GM19438 (cell line): Measurements from ENCODE around the gene LYRM7.
"Not testable (repeated sequence)": the region's sequence is repeated elsewhere in the genome, so short reads cannot be mapped to it uniquely, and the experiment has no call there.

Experiments used
- ATAC-seq: cut with Tn5 transposase; IDR thresholded peaks from one replicate; pipeline ENCODE4 v1.9.1; 2021; ENCODE audit warnings: low read depth; ENCODE audit not compliant: unreplicated experiment

The LYRM7 gene

DNA sequence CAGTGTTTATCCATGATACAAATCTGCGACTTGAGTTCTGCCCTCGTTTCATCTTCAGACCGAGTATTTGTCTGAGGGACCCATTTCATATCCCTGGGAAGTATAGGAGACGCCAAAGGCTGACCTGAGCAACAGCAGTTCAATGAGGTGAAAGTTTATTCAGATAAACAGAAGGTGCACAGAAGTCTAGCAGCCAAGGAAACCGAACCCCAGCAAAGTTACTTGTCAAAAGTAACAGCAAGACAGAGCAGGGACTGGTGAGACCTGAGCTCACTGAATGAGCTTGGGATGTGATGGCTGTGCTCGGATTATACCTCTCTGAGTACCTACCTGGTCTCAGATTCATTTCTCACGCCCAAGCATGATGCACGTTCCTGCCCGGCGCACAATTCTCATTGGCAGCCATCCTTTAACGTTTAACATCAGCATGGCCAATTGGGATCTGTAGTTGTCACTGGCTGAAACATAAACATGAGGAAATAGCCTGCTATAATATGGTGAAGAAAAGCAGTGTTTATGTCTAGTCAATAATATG, 599 bp downstream of the LYRM7 start:
- no peak for ATAC-seq

DNA sequence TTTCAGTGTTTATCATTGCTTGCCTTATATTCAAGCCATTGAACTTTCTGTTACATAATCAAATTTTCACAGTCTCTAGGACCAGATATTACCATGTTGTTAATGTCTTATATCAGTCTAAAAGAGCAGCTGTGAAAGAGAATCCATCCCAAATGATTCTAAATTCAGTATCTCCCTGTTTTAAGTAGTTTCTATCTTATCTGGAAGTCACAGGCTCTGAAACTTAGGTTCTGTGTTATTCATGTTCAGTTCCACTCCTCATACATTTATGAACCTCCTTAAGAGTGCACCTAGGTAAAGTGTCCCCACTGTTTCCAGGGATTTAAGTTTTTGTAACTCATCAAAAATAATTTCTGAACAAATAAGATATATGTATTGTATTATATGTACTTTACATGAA, 9.7 kb downstream of the LYRM7 start:
- no peak for ATAC-seq

DNA sequence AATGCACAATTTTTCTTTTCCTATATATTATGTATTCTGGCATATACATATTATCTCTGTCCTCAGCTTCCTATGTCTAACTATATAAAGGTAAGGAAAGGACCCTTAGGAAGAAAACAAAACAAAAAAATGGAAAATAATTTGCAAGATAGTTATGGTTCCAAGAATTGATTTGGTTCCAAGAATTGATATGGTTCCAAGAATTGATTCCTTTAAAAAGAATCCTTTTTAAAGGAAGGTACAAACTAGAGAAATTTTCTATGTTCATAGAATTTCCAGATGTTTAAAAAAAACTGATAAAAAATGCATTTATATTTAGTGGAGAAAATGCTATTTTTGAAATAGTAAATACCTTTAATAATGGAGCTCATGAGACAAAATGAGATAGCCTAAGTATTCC, 12.1 kb downstream of the LYRM7 start:
- ATAC-seq = no peak

DNA sequence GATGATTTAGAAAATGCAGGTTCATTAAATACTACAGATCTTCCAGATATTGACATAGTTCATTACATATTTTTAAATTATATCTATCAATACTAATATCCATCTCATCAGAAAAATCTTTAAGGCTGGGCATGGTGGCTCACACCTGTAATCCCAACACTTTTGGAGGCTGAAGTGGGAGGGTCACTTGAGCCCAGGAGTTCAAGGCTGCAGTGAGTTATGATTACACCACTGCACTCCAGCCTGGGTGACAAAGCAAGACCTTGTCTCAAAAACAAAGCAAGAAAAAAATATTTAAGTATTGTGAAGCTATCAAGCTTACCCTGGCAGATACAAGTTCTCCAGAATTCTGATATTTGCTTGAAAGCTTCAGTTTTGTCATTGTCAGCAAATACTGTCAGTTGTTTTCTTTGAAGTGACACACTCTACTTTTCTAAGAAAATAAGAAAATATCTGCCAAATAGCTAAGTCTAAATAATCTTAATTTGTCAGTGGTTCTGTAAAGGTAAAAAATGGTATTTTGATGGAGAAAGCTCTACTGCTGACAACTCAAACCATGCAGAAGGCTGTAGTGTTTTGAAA, 14.9 kb downstream of the LYRM7 start:
- no peak for ATAC-seq

DNA sequence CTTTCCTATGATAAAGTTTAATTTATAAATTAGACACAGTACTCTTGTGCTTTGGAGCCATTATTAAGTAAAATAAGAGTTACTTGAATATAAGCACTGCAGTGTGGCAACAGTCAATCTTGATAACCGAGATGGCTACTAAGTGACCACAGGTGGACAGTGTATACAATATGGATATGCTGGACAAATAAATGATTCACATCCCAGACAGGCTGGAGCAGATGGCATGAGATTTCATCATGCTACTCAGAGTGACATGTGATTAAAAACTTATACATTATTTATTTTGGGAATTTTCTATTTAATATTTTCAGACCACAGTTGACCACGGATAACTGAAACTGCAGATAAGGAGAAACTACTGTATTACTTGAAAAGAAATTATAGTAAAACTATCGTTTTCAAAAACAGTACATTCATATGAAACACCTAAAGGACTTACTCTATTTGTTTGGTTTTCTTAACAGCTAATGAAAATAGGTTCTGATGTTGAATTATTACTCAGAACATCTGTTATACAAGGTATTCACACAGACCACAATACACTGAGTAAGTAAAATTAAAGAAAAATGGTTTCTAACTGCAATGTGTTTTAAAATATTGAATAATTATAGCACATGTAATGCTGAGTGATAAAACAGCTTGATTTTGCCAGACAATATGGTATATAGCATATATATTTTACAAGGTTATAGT, 16.0 kb downstream of the LYRM7 start:
- no peak for ATAC-seq

DNA sequence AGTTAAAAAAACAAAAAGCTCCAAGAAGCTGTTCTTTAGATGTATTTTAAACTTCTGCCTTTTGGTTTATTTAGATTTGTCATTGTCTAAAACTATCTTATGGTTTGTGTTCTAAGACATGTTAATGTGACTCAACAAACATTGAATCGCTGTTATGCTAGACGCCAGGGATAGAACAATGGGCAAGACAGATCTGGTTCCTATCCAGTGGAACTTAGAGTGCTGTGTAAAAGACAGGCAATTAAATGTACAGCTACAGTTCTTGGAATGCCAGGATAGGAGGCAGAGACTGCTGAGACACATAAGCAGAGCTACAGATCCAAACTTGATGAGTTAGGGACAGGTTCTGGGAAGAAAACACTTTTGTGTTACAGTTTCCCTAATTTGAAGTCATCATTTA, 22.4 kb downstream of the LYRM7 start:
- ATAC-seq = no peak

DNA sequence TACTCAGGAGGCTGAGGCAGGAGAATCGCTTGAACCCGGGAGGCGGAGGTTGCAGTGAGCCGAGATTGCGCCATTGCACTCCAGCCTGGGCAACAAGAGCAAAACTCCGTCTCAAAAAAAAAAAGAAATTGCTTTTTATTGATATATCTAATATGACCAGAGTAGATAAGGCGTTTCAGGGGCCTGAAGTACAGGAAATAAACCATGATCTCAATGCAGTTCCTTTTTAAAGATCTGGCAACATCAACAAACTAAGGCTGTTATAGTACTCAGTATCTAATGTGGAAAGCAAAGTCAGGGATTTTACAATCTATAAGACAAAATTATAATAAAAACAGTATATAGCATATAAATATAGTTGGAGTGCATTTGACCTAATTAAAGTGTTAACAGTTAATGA, 23.2 kb downstream of the LYRM7 start:
- not testable (repeated sequence) for ATAC-seq

DNA sequence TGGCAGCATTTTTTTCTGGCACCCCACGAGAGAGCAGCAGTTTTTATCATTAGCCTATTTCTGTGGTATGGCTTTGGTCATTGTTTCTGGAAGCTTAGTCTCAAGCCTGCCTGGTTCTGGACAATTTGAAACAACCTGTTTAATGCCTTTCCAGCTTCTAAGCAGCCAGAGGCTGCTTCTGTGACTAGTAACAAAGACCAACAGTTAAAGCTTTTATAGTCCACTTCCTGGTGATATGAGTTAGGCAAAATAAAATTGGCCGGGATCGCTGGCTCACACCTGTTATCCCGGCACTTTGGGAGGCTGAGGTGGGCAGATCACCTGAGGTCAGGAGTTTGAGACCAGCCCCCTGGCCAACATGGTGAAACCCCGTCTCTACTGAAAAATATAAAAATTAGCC, 24.0 kb downstream of the LYRM7 start:
- no peak for ATAC-seq

DNA sequence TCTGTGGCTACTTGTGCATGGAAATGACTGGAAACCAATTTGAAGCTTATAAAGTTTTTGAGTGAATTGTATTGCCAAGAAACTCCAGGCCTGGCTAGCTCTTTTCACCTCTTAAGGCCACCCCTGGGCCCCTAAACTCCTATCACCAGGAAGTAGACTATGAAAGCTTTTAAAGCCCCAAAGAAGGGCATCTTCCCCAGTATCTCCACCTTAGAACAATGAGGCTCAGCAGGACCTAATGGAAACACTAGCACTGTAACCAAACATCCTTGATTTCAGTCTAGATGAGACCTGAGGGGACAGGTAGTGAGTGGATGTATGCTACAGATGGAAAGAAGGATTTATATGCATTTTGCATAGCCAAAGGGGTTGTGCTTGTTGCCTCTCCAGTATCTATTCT, 25.0 kb downstream of the LYRM7 start:
- ATAC-seq = no peak

DNA sequence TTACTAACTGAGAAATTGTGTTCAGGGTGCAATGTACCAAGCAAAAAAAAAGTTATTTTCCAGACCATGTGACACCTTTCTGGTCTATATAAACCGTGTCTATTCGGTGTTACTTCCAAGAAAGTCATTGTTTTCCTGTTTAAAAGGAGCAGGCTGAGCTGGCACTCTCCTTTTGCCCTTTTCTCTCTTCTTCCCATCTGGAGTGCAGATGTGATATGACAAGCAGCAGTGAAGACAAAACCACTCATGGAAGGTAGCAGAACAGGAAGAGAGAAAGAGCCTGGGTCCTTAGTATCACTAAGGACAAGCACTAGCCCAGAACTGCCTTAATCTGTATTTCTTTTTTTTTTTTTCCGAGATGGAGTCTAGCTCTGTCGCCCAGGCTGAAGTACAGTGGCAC, 25.6 kb downstream of the LYRM7 start:
- no peak for ATAC-seq

DNA sequence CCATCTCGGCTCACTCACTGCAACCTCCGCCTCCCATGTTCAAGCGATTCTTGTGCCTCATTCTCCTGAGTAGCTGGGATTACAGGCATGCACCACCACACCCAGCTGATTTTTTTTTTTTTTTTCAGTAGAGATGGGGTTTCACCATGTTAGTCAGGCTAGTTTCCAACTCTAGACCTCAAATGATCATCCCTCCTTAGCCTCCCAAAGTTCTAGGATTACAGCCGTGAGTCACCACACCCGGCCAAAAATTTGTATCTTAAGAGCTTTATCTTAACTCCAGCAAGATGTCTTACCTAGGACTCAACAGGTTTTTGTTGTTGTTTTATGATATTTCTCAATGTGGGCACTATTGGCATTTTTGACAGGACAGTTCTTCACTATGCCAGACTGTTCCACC, 27.9 kb downstream of the LYRM7 start:
- ATAC-seq = no peak

DNA sequence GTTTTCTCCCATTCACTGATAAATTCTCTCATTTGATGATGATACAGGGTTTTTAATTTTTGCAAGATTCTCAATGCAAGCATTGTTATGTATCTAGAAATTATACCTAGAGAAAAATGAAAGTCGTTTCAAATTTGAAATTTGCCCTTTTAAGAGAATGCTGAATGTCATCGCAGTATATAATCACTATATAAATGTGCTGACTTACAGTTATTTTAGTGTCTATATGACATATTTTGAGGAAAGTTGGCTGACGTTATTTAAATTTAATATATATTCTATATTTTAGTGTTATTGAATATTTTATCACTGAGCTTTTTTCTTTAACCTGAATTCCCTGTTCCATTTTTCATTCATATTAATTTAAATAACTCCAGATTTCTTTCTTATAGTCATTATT, 29.8 kb downstream of the LYRM7 start:
- ATAC-seq = no peak

DNA sequence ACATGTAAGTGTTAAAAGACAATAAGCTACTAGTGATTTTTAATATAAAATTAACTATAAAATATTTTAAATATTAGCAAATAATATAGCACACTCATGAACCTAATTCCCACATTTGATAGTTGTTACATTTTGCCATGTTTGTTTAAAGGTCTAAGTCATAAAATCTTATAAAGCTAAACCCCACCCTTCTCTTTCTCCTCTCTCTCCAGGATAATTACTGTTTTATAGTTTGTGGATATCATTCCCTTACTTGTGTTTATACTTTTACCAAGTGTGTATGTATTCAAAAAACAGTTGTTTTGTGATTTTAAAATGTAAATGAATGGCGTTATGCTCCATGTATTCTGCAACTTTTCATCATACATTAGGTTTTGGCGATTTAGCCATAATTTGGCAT, 34.2 kb downstream of the LYRM7 start:
- no peak for ATAC-seq

DNA sequence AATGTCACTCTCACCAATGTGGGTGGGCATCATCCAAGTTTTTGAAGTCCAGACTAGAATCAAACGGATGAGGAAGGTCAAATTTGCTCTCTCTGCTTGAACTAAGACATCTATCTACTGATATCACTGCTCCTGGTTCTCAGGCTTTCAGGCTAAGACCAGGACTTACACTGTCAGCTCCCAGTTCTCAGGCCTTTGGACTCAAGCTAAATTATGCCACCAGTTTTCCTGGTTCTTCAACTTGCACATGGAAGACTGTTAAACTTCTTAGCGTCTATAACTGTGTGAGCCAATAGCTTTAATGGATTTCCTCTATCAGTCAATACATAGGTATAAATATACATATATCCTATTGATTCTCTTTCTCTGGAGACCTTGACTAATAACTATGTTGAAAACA, 35.3 kb downstream of the LYRM7 start:
- ATAC-seq = no peak

DNA sequence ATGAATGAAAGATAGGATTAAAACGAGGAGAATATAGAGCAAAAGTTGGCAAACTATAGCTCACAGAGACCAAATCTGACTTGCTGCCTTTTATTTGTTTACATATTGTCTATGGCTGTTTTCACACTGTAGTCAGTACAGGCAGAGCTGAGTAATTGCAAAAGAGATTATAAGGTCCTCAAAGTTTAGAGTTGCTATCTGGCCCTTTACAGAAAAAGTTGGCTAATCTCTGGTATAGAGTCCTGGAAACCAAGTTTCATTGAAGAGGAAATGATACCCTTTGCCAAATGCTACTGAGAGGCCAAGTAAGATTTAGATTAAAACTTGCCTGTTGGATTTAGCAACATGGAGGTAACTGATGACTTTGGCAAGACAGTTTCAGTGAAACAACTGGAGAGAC, 36.0 kb downstream of the LYRM7 start:
- ATAC-seq = no peak

DNA sequence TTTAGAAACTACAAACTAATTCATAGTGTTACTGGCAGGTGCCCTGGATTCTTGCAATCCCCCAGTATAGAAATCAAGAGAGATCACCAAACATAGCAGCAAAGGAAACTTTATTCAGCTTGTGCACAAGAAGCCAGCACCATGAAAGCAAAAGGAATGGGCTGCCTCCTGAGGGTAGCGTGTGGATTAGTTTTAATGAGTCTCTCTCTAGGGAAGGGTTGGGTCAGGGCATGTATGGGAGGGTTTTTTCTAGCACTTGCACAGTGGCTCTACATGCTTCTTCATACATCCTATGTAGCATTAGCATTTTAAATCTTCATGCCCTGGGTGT, 38.4 kb downstream of the LYRM7 start:
- ATAC-seq = no peak

DNA sequence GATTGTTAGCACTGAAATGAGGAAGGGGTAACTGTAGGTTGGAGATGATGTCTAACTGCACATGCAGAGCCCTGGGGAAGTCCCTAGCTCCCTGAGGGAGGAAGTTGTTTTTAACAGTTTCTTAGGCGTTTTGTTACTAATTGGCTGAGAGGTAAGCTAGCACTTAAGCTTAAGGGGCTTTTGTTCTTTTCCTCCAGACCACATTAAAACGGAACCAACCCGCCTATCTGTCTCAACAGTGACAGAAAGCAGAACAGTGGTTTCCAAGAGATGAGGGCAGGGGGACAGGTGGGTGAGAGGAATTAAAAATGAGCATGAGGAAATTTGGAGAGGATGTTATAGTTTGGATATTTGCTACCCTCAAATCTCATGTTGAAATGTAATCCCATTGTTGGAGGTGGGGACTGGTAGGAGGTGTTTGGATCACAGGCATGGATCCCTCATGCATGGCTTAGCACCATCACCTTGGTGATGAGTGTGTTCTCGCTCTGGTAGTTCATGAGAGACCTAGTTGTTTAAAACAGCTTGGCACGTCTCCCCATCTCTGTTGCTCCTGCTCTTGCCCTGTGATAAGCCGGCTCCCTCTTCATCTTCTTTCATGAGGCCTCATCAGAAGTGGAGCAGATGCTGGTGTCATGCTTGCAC, 38.9 kb downstream of the LYRM7 start:
- ATAC-seq = peak; percentile 82

DNA sequence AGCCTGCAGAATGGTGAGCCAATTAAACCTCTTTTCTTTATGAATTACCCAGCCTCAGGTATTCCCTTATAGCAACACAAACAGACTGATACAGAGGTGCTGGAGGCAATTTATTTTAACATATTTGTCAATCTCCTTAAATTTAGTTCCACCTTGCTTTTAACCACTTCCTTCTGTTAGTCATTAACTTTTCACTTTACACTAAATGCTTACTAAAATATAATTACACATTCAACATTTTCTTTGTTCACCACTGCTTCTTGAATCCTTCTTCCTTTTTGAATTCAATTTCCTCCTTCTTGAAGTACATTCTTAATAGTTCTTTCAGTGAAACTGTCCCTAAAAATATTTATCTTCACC, 39.4 kb downstream of the LYRM7 start:
- ATAC-seq = peak; percentile 1

DNA sequence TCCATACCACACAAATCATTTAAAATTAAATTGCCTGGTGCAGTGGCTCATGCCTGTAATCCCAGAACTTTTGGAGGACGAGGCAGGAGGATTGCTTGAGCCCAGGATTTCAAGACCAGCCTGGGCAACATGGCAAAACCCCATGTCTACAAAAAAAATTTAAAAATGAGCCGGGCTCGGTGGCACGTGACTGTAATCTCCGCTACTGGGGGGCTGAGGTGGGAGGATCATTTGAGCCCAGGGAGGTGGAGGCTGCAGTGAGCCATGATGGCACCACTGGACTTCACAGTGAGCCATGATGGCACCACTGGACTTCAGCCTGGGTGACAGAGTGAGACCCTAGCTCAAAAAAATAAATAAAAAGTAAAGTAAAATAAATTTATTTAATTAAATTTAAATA, 40.9 kb downstream of the LYRM7 start:
- no peak for ATAC-seq

DNA sequence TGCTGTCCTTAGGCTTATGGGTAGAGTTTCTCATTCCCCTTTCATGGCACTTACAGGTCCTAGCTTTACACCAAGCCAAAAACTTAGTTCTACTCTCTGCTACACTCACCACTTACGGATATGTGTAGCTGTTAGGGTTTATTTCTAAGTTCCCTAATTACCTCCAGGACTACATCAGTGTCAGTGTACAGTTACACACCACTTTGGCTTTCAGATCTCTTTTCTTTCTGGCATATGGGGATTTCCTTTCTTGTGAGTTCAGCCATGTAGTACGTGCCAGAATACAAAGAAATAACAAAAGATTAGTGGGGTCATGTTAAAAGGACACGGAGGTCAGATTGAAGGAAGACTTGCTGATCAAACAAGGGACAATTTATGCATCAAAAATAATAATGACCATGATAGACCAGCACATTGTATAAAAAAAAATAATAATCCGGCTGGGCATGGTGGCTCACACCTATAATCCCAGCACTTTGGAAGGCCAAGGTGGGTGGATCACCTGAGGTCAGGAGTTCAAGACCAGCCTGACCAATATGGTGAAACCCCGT, 41.8 kb downstream of the LYRM7 start:
- no peak for ATAC-seq

DNA sequence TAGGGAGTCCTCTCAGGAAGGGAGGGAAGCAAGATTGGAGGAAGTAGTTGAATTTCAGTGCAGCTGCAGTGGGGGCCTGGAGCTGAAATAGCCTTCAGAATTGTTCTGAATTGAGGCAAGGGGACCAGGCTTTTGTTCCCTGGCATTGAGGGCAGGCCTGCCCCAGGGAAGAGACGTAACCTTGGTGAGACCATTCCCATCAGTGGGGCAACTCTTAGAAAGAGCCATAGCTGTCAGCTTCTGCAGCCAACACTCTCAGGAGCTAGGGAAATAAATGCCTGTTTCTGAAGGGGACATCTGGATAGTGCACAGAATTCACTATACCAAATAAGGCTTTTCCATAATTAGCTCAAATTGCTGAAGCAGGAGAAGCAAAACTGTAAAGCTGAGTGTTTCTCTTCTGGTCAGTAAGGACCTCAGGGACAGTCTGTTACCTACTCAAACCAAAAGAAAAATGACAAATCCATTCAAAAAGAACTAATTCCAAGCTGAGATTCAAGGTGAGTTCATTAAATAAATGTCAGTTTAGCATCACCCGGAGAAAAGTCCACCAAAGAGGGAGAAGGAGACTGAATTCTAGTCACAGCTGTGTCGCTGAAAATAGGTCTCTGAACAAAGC, 44.0 kb downstream of the LYRM7 start:
- ATAC-seq = no peak

DNA sequence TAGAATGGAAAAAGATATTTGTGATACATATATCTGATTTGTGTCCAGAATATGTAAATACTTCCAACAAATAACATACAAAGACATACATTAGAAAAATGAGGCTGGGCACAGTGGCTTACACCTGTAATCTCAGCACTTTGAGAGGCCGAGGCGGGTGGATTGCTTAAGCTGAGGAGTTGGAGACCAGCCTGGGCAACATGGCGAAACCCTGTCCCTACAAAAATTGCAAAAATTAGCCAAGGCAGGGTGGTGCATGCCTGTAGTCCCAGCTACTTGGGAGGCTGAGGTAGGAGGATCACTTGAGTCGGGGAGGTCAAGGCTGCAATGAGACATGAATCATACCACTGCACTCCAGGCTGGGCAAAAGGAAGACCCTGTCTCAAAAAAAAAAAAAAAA, 47.0 kb downstream of the LYRM7 start:
- no peak for ATAC-seq
